GM19455 (cell line): ENCODE results near the gene PRPF6.

Experiments used
- ATAC-seq: cut with Tn5 transposase; IDR thresholded peaks from one replicate; pipeline ENCODE4 v1.9.1; 2021; ENCODE audit not compliant: unreplicated experiment

The PRPF6 gene

DNA sequence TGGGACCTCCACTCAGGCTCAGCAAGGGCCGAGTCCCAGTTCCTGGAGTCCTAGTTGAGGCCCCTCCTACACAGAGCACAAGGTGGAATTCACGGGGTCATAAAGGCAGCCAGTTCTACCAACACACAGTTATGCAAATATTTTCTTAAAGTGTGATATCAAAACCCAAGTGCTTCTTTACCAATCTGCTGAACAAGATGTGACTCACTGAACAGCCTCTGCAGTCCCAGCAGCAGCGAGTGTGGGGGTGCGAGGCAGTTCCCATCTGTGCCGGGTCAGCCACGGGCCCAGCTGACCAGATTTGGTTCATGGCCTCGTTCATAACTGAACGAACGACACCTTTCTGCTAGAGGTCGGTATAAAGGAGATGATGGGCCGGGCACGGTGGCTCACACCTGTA is 77.6 kb downstream of the PRPF6 start:
- ATAC-seq: no peak

DNA sequence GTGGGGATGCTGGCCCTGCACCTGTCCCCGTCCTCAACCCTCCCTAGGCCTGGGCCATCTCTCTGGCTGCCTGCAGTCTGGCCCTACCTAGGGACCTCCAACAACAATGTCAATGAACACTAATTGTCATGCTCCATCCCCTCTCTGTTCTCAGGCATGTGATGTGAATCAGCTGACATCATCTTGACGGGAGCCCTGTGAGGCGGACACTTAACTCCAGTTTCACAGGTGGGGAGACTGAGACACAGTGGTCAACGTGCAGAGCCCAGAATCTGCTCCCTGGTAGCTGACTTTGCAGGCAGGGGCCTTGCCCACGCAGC is 81.3 kb downstream of the PRPF6 start:
- ATAC-seq: no peak

DNA sequence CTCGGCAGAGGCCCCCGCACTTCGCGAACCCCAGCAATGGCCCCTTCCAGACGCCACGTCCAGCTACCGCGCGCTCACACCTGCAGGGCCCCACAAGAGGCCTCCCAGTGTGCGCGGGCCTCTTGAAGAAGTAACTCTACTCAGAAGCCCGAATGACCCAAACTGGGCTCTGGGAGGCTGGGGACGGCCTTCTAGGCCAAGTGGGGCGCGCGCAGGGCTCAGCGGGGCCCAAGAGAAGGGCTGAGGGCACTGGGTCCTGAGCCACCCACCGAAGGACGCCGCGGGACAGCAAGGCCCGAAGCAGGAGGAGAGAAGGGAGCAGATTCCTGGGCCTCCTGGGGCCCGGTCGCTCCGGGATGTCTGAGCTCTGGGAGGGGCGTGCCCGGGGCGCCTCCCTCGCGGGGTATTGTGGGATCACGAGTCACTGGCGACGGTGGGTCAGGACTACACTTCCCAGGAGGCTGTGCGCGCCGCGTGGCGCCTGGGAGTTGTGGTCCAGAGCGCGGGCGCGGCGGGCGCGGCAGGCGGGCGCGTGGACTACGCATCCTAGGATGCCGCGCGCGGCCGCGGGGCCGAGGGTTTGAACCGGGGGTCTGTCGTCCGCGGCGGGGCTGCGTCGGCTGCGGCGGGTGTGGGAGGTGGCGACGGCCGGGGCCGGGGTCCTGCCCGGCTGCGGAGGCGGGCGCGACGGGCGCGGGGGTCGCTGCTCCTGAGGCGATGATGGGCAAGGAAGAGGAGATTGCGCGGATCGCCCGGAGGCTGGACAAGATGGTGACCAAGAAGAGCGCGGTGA is 81.9 kb downstream of the PRPF6 start, which contains the start of gene TCEA2:
Gene TCEA2, plus strand, starts transcription at position 603 of the 793 bp plus-strand sequence. Its CDS starts 115 bp downstream, at position 718.
- peak; percentile 77 for ATAC-seq

DNA sequence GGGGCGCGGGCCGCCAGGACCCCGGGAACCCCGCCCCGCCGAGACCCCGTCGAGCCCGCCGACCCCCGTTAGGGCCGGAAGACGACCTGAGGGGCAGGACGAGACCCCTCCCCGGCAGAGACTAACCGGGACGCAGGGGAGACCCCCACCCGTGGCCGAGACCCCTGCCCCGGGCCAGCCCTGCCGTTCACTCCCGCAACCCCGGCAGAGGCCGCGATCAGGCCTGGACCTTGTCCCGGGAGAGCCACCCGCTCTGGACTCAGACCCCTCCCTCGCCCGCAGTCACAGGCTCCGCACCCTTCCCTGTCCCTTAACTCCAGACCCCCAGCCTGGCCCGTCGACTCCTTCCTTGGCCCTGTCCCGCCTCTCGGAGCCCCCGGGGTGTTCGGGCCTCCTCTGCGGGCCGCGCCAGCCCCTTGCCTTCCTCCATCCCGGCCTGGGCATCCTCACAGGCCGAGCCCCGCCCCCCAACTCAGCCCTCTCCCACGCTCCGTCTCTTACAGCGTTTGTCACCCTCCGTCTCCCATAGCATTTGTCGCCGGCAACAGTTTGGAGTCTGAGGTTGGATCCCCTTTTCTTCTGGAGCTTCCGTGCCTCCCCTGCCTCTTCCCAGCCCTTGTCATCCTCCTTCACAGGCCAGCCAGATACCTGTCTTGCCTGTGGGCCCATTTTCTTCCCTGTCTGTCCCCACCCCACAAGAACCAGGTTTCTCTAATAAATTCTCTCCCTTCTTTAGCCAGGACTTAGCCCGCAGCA is 82.6 kb downstream of the PRPF6 start:
- ATAC-seq: no peak

DNA sequence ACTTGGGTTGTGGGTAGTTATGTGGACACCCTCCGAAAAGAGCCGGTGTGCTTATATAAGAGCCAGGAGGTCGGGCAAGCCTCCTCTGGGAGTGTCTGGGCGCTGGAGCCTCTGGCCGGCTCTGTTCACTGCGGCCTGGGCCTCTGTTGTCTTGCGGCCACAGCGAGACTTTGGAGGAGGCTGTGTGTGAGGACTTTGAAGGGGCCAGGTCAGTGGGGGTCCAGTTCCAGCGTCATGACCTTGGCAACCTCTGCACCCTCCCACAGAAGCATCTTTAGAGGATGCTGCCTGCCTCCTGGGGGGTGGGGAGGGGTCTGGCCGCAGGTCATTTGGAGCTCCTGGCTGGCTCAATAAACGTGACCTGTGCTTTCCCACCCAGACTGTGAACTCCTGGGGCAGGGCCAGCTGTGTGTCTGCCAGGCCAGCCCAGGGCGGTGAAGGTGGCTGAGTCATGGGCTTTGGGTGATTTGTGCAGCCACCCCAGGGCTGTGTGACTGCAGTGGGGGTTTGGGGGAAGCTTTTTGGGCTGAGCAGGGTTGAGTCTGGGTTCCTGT is 83.3 kb downstream of the PRPF6 start:
- no peak for ATAC-seq

DNA sequence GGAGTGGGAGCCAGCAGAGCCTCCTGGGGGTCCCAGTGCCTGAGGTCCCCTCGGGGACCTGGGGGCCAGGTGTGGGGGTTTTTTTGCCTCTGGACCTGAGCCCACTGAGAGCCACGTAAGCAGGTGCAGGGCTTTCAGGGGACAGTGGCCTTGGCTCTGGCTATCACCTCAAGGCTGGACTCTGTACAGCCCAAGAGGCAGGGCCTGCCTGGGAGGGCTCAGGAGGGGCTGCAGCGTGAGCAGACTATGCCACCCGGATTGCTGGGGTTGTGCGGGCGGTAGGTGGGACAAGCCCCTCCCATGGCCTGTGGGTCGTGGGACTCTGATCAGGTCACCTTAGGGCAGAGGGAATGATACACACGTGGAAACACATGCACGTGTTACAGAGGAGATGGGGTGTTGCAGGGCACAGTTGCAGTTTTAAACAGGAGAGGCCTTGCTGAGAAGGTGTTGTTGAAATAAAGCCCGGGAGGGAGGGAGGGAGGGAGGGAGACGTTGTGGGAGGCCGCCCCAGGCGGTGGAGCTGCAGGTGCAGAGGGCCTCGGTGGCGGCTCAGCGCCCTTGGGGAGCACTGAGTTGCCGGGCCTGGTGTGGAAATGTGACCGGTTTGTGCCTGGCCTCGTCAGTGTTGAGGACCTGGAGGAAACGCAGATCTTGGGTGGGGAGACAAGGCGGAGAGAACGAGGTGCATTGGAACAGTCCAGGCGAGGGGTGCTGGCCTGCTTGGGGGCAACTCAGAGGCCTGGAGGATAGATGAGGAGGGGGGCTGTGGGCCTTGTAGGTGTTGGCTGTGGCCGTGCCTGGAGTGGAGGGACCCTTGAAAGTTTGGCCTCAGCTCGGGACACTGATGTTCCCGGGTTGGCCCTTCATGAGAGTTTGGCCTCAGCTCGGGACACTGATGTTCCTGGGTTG is 84.4 kb downstream of the PRPF6 start:
- ATAC-seq: no peak

DNA sequence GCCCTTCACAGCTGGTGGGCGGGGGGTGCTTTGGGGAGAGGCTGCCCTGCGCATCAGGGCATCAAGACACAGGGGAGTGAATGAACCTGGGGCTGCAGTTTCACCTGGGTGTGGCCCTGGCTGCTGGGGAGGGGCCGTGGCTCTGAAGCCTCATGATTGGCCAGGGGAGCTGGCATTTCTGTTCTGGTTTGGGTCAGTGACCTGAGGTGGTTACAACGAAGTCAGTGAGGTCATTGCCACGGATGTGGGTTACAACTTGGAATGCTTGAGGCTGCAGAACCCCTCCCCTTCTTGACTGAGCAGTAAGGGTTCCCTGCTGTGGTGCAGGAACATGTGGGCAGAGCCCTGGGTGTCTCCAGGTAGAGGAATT is 85.0 kb downstream of the PRPF6 start:
- peak; percentile 46 for ATAC-seq

DNA sequence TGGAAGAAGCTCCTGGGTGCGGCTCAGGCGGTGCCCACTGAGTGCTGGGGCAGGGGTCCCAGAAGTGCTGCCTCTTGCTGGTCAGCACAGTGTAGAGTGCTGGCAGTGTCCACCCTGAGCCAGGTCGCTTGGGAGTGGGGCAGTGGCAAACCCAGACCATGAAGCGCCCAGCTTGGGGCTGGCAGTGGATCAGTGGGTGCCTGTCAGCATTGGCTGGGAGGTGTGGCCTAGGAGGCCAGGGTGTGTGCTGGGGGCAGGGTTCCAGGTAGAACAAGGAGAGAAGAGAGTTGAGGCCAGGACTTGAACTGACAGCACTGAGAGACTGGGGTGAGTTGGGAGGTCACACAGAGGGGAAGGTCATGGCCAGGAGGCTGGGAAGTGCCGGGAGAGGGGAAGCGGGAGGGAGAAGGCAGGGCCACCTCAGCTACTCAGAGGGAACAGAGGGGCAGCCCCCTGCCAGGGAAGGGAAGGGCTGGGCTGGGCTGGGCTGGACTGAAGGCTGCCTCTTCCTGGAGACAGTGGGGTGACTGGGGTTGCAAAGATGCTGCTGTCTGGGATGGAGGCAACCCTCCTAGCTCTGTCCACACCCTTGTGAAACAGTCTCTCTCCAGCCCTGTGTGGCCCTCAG is 86.2 kb downstream of the PRPF6 start:
- ATAC-seq: no peak

DNA sequence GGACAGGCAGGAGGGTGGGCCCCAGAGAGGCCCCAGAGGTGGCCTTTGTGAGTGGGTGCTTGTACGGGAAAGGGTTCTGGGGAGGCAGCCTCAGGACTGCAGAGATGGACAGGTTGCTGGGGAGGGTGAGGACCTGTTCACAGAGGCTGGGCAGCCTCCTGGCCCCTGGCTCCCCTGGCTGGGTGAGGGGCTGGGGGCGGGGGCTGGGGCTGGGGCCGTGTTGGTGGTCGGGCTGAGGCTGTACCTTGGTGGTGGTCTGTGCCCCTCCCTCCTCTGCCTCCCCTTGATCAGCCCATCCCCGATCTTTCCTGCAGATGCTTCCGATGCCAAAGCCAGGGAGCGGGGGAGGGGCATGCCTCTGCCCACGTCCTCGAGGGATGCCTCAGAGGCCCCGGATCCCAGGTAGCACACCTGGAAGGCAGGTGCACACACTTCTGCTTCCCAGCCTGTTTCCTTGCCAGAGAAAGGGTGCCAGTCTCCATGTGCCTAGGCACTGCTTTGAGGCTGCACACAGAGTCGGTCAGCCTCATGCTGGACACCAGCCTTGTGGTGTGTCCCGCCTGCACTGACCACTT is 86.9 kb downstream of the PRPF6 start:
- no peak for ATAC-seq

DNA sequence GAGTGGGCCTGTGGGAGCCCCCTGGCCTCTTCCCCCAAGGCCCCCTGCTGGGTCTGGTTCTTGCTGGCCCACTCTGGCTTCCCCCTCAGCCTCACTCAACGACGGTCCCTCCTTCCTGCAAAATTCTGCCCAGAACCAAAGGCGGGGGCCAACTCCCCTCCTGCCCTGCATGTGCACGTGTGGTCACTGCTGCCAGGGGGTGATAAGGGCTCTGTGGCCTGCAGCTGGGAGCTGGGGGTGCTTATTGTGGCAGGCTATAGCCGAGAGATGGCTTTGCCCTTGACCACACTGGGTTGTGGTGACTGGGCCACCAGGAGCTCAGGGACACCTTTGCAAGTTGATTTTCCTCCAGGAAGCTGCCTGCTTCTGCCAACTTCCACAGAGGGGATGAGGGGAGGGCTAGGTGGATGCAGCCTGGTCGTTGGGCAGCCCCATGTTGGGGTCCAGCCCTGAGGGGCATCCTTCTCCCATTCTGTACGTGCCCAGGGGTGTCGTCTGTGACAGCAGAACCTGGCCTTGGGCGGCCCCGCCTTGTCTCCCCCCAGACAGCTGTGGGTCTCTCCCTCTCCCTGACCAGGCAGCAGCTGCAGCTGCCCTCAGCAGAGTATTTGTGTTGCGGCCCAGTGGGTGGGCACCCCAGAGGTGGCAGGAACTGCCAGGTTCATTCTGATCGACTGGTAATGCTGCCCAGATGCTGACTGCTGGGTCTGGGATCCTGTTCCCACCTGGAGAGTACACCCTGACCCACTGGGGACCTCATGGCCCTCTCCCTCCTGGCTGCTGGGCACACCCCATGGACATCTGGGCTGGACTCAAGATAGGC is 87.7 kb downstream of the PRPF6 start:
- no peak for ATAC-seq

DNA sequence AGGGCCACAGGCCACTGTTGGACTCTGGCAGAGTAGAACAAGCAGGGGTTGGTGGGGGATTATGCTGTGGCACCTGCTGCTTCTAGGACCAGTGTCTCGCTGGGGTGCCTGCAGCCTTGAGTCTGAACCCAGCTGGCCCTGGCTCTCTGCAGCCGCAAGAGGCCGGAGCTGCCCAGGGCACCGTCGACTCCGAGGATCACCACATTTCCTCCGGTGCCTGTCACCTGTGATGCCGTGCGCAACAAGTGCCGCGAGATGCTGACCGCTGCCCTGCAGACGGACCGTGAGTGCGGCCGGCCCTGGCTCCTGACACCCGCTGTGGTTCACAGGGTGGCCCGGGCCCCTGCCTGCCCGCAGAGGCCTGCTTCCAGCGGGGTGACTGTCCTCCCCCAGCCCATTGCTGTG is 88.3 kb downstream of the PRPF6 start:
- ATAC-seq: no peak

DNA sequence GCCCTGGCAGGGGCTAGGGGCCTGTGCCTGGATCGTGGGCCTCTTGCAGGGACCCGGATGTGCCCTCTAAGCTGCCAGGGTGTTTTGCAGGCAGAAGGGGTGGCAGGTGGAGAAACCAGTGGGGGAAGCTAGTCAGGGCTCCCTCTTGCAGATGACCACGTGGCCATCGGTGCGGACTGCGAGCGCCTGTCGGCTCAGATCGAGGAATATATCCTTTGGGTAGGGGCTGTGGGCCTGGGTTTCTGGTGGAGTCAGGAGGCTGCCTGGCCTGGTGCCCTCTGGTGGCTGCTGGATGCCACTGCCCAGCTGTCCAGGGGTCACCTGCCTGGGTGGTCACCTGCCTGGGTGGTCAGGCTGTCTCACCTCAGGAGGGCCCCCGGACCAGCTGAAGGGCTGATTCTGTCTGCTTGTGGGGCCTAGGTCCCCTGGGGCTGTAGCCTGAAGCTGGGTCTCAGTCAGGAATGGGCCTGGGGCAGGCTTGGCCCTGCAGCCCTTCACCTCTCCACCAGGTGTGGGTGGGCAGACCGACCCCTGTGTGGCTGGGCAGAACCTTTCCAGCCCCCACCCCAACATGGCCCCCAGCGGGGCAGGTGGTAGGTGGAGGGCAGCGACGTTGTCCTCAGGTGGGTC is 88.8 kb downstream of the PRPF6 start:
- no peak for ATAC-seq

DNA sequence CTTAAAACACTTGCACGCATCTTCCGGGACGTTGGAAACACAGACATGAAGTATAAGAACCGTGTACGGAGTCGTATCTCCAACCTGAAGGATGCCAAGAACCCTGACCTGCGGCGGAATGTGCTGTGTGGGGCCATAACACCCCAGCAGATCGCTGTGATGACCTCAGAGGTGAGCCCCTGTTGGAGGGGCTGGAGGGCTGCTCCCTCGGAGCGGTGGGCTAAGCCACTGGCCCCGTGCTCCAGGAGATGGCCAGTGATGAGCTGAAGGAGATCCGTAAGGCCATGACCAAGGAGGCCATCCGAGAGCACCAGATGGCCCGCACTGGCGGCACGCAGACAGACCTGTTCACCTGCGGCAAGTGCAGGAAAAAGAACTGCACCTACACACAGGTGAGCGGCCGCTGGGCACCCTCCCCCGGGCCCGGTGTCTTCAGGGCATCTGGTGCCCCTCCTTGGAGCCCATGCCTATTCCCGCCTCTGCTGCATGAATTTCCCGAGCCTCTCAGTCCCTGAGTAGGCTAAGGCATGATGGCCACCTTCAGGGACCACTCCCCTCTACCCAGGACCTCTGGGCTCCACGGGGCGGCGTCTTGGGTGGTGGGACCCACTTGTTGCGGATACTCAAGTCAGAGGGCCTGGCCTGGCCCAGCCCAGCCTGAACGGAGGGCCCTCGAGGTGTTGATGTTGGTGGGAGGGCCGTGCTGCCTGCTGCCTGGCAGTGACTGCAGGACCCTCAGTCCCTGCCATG is 89.5 kb downstream of the PRPF6 start:
- ATAC-seq: no peak

DNA sequence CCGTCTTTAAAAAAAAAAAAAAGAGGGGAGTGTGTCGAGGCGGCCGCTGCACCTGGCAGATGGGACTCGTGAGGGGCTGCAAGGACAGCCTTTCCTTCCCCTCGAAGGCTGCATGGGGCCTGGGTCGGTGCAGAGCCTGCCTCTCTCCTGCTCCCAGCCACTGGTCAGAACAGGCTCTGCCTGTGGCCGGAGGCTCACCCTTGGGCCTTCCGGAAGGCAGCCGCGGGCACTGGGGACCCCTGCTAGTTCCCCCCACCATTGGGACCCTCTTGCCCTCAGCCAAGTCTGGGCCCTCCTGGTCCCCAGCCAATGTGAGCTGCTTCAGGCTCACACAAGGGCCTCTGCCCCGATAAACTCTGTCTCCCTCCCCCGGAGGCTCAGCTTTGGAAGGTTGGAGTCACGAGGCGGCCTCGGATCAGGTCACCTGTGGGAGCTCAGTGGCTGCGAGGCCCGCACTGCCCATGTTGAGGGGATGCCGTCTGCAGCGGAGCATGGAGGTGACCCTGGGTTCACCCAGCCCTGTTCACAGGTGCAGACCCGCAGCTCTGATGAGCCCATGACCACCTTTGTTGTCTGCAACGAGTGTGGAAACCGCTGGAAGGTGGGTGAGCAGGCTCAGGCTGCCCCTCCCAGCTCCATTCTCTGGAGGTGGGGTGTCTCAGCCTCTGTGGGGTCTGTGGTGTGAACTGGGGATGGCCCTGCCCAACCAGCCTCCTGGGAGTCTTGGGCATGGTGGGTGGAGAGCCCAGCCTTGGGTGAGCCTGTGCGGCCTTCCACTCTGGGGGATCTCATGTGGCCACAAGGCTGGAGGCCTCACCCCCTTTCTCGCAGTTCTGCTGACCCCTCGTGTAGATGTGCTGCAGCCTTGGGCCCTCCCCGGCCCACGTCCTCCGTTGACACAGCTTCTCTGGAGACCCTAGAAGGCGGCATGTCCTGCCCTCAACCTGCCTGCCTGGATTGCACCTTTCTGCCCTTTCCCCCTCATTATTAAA is 90.7 kb downstream of the PRPF6 start:
- ATAC-seq: no peak

DNA sequence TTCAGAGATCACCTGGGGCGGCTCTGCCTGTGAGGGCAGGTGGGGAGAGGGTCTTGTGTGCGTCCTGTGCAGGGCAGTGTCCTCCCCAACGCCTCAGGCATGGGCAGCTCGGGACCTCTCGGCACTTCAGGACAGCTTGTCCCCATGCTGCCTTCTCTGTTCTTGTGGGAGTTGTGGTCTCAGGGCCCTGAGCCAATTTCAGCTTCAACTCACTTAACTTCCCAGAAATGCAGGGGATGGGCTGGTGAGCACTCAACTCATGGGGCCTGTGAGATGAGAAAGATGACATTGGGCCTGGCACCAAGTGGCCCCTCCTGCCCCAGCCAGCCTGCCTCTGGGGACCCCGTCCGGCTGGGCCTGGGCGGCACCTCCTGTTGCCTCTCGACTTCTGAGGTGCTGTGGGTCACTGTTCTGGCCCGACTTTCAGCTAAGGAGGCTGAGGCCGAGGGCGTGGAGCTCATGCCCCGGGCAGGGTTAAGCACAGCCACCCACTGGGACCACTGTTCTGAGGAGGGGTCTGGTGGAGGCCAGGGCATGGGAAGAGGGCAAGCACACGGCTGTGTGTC is 91.6 kb downstream of the PRPF6 start:
- ATAC-seq: no peak

DNA sequence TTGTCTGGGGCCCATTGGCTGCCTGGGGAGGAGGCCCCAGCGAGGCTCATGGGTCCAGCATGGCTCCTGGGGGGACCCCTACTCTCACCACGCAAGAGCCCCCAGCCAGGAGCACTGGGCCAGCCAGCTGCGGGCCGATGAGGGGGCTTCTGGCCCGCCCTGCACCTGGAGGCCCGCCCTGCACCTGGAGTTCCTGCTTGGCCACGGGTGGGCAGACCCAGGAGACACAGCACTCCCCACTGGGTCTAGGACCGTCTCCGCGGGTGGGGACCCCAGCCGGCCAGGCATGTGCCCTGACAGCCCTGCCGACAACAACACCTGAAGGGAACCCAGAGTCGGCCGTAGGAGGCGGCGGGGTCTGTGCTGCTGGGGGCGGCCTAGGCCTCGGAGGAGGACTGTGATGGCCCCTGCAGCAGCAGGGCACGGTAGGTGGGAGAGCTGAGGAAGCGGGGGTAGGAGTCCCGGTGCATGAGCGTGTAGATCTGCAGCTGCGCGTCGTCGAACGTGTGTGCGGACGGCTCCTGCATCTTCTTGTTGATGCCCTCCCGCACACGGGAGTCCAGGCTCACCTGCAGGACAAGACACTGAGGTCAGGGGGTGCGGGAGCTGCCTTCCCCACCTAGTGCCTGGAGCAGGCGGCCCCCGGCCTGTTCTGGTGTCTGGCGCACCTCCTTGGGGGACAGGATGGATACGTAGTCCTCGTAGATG is 92.7 kb downstream of the PRPF6 start:
- no peak for ATAC-seq
